ENCODE data around the gene CCDC146. TPM values are rescaled to one million over a fixed set of nuclear protein-coding genes. Genes with fewer than 3 reads are reported as not detected.

Gene CCDC146
- total and polyA plus RNA-seq, 2 of the 8 experiments (the other 6 are each of a cell fraction or from before 2014, with no cell fraction given), result 0.88 to 2.4 TPM

DNA sequence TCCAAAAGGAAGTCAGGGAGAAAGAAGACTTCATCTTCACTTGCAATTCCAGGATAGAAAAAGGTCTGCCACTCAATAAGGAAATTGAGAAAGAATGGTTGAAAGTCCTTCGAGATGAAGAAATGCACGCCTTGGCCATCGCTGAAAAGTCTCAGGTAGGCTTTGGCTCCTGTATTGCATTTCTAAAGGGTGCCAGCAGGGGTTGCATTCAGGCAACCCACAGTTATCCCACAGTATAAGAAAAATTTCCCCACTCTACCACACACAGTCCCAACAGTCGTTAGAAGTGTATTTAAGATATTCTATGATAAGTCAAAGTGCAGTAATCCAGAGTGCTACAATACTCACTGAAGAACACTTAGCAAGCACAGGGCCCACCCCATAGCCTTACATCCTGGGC lies 170.6 kb downstream of the CCDC146 start:
- Histone ChIP-seq H3K4ac (replicated peaks; ENCODE audit: insufficient read length, low read depth, low read length) (no peak overlapping the region), H2BK15ac (ENCODE audit: low read length) (no peak overlapping the region), H3K4me3 (ENCODE audit: extremely low read depth in 1 of 4, insufficient read depth in 2 of 4, low read depth in 3 of 4, low read length in 4 of 4) (no peak overlapping the region), H3K27ac (ENCODE audit: low read depth, low read length) (no peak overlapping the region), H3K9ac (replicated peaks in 1 of 4; ENCODE audit: extremely low read depth in 1 of 4, low read depth in 3 of 4, low read length in 3 of 4) (no peak overlapping the region), H2BK20ac (ENCODE audit: low read length) (no peak overlapping the region), H3K79me1 (ENCODE audit: low read depth, low read length) (no peaks in the 10 kb centered on the region), H4K20me1 (replicated peaks in 1 of 2; ENCODE audit: control insufficient read depth in 1 of 2, insufficient read depth in 2 of 2, low read length in 2 of 2) (no peaks in the 10 kb centered on the region), H3K23ac (ENCODE audit: insufficient read length) (no peak overlapping the region), H2BK5ac (ENCODE audit: low read depth, low read length) (no peak overlapping the region), H2BK12ac (ENCODE audit: low read depth, low read length) (no peak overlapping the region), H3K23me2 (ENCODE audit: low read depth, low read length) (no peaks in the 10 kb centered on the region), H3K56ac (replicated peaks; ENCODE audit: insufficient read length, low read depth, low read length) (no peak overlapping the region), H2BK120ac (replicated peaks; ENCODE audit: low read depth, low read length) (no peak overlapping the region), H4K5ac (ENCODE audit: insufficient read length, low read depth, low read length) (no peak overlapping the region), H3K9me3 (ENCODE audit: insufficient read depth in 2 of 2, low read depth in 1 of 2, low read length in 1 of 2) (no peaks in the 10 kb centered on the region), H3K14ac (ENCODE audit: insufficient read length) (no peak overlapping the region), H3K18ac (ENCODE audit: extremely low read depth, low read length) (no peak overlapping the region), H3K79me2 (ENCODE audit: control insufficient read depth in 1 of 2, insufficient read depth in 2 of 2, low read length in 2 of 2) (no peaks in the 10 kb centered on the region), H4K91ac (replicated peaks; ENCODE audit: insufficient read length, low read length) (no peak overlapping the region), H4K8ac (ENCODE audit: extremely low read depth, insufficient read depth, low read length) (no peak overlapping the region), H2AK5ac (ENCODE audit: low read depth, low read length) (no peak overlapping the region), H3K27me3 (replicated peaks in 1 of 4; ENCODE audit: control insufficient read depth in 3 of 4, extremely low read depth in 1 of 4, insufficient read depth in 3 of 4, low read length in 3 of 4) (no peaks in the 10 kb centered on the region), H3K4me2 (ENCODE audit: insufficient read depth in 1 of 2, low read depth in 2 of 2, low read length in 2 of 2) (no peak overlapping the region), H3K36me3 (ENCODE audit: control insufficient read depth in 2 of 4, insufficient read depth in 4 of 4, low read length in 3 of 4) (no peaks in the 10 kb centered on the region), H2AFZ (ENCODE audit: low read length) (no peak overlapping the region), H3K4me1 (replicated peaks in 1 of 4; ENCODE audit: control insufficient read depth in 3 of 4, insufficient read depth in 4 of 4, low read length in 3 of 4) (no peaks in the 10 kb centered on the region)
- FAIRE-seq (no peak), DNase-seq (ENCODE audit: low read depth in 1 of 2, low spot score in 2 of 2) (no peak)
- WGBS, 2 experiments (ENCODE audit: extremely low coverage in 1 of 2, insufficient coverage in 1 of 2, insufficient read length in 1 of 2, insufficient replicate concordance in 2 of 2, low coverage in 1 of 2, low lambda C conversion rate in 2 of 2, missing lambda C conversion rate in 1 of 2), result 89% methylated on average over 4 of the region's 4 CpGs; no CpG with 5 or more reads in 1 of the 2 experiments
- ChIA-PET POLR2A (ENCODE audit: partially characterized antibody) (no interaction called here), CTCF (ENCODE audit: partially characterized antibody) (no interaction called here)
- TF ChIP-seq MAFK (IDR thresholded peaks at IDR 0.05; ENCODE audit: low read depth, low read length), result no peak
- TF ChIP-seq, protein P1, sequence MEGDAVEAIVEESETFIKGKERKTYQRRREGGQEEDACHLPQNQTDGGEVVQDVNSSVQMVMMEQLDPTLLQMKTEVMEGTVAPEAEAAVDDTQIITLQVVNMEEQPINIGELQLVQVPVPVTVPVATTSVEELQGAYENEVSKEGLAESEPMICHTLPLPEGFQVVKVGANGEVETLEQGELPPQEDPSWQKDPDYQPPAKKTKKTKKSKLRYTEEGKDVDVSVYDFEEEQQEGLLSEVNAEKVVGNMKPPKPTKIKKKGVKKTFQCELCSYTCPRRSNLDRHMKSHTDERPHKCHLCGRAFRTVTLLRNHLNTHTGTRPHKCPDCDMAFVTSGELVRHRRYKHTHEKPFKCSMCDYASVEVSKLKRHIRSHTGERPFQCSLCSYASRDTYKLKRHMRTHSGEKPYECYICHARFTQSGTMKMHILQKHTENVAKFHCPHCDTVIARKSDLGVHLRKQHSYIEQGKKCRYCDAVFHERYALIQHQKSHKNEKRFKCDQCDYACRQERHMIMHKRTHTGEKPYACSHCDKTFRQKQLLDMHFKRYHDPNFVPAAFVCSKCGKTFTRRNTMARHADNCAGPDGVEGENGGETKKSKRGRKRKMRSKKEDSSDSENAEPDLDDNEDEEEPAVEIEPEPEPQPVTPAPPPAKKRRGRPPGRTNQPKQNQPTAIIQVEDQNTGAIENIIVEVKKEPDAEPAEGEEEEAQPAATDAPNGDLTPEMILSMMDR (IDR thresholded peaks at IDR 0.05; ENCODE audit: control extremely low read depth in 1 of 3, insufficient read depth in 1 of 3, low read depth in 1 of 3, low read length in 3 of 3), result peak in 1 of 3 experiments; percentile 23; a peak in 1 of 4 replicates
- no peak for TF ChIP-seq SRF (IDR thresholded peaks at IDR 0.05; ENCODE audit: low read depth, low read length)
- TF ChIP-seq, protein P2, sequence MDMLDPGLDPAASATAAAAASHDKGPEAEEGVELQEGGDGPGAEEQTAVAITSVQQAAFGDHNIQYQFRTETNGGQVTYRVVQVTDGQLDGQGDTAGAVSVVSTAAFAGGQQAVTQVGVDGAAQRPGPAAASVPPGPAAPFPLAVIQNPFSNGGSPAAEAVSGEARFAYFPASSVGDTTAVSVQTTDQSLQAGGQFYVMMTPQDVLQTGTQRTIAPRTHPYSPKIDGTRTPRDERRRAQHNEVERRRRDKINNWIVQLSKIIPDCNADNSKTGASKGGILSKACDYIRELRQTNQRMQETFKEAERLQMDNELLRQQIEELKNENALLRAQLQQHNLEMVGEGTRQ (IDR thresholded peaks at IDR 0.05; ENCODE audit: low read length), result no peak
- TF ChIP-seq TCF12 (IDR thresholded peaks at IDR 0.05; ENCODE audit: low read depth, low read length), result no peak
- peak in 1 of 2 experiments; percentile 5; a peak in 1 of 4 replicates for TF ChIP-seq RAD21 (IDR thresholded peaks at IDR 0.05 in 1 of 2, conservative IDR thresholded peaks at IDR 0.05 in 1 of 2; ENCODE audit: low read depth in 2 of 2, low read length in 2 of 2)
- TF ChIP-seq PHF8 (conservative IDR thresholded peaks at IDR 0.05; ENCODE audit: low read depth, low read length), result no peak

All from H1 (cell line).